ENCODE results near the gene FBXL2. TPM values are rescaled to one million over a fixed set of nuclear protein-coding genes. Genes with fewer than 3 reads are reported as not detected.

Gene FBXL2
- total and polyA plus RNA-seq, 2 of the 8 experiments (the other 6 are each of a cell fraction or from before 2014, with no cell fraction given): 3.1 to 5.4 TPM

DNA sequence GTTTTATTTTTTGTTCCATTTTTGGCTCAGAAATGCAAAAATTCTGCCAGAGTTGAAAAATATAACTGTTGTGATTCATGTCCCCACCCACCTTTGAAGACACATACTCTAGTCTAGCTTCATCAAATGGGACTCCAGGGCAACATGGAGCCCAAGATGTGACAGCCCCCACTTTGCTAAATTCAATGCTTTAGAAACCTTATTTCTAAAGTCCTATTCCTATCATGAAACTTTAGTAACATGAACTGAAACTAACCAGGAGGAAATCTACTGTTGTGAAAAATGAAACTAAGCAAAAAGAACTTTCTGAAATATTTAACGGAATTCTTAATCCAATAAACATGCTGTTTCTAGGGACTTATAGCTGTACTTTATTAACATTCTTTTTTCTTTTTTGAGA, 142.7 kb downstream of the FBXL2 start:
- Histone ChIP-seq H4K20me1 (replicated peaks in 1 of 2; ENCODE audit: control insufficient read depth in 1 of 2, insufficient read depth in 2 of 2, low read length in 2 of 2) (peaks cover 0 to 2% of the 10 kb centered on the region in 2 experiments), H3K4ac (replicated peaks; ENCODE audit: insufficient read length, low read depth, low read length) (no peak overlapping the region), H3K4me2 (ENCODE audit: insufficient read depth in 1 of 2, low read depth in 2 of 2, low read length in 2 of 2) (no peak overlapping the region), H2BK20ac (ENCODE audit: low read length) (no peak overlapping the region), H4K5ac (ENCODE audit: insufficient read length, low read depth, low read length) (no peak overlapping the region), H3K9ac (replicated peaks in 1 of 4; ENCODE audit: extremely low read depth in 1 of 4, low read depth in 3 of 4, low read length in 3 of 4) (no peak overlapping the region), H2BK12ac (ENCODE audit: low read depth, low read length) (no peak overlapping the region), H3K27ac (ENCODE audit: low read depth, low read length) (no peak overlapping the region), H4K8ac (ENCODE audit: extremely low read depth, insufficient read depth, low read length) (no peak overlapping the region), H2AFZ (ENCODE audit: low read length) (no peak overlapping the region), H3K36me3 (ENCODE audit: control insufficient read depth in 2 of 4, insufficient read depth in 4 of 4, low read length in 3 of 4) (peaks cover 2 to 50% (median 11%) of the 10 kb centered on the region in 4 experiments; a peak in 5 of 8 replicates), H3K9me3 (ENCODE audit: insufficient read depth in 2 of 2, low read depth in 1 of 2, low read length in 1 of 2) (no peaks in the 10 kb centered on the region), H2BK5ac (ENCODE audit: low read depth, low read length) (no peak overlapping the region), H3K79me1 (ENCODE audit: low read depth, low read length) (no peaks in the 10 kb centered on the region), H4K91ac (replicated peaks; ENCODE audit: insufficient read length, low read length) (no peak overlapping the region), H3K56ac (replicated peaks; ENCODE audit: insufficient read length, low read depth, low read length) (no peak overlapping the region), H3K23me2 (ENCODE audit: low read depth, low read length) (no peaks in the 10 kb centered on the region), H3K27me3 (replicated peaks in 1 of 4; ENCODE audit: control insufficient read depth in 3 of 4, extremely low read depth in 1 of 4, insufficient read depth in 3 of 4, low read length in 3 of 4) (no peaks in the 10 kb centered on the region), H3K18ac (ENCODE audit: extremely low read depth, low read length) (no peak overlapping the region), H3K79me2 (ENCODE audit: control insufficient read depth in 1 of 2, insufficient read depth in 2 of 2, low read length in 2 of 2) (peaks cover under 1 to 63% of the 10 kb centered on the region in 2 experiments; a peak in 3 of 4 replicates), H2BK15ac (ENCODE audit: low read length) (no peak overlapping the region), H3K4me1 (replicated peaks in 1 of 4; ENCODE audit: control insufficient read depth in 3 of 4, insufficient read depth in 4 of 4, low read length in 3 of 4) (peaks cover 0 to 5% (median 2%) of the 10 kb centered on the region in 4 experiments; a peak in 2 of 7 replicates), H3K14ac (ENCODE audit: insufficient read length) (no peak overlapping the region), H2BK120ac (replicated peaks; ENCODE audit: low read depth, low read length) (no peak overlapping the region), H3K4me3 (ENCODE audit: extremely low read depth in 1 of 4, insufficient read depth in 2 of 4, low read depth in 3 of 4, low read length in 4 of 4) (no peak overlapping the region), H2AK5ac (ENCODE audit: low read depth, low read length) (no peak overlapping the region), H3K23ac (ENCODE audit: insufficient read length) (no peak overlapping the region)
- DNase-seq (ENCODE audit: low read depth in 1 of 2, low spot score in 2 of 2) (no peak), FAIRE-seq (no peak)
- ChIA-PET CTCF (ENCODE audit: partially characterized antibody) (interaction anchor here (0.6 to 1.5 kb wide), 8 partner anchors 8 to 450 kb away, joined by 3 to 6 read pairs (median 4); no protein-coding TSS in a partner anchor), POLR2A (ENCODE audit: partially characterized antibody) (interaction anchor here (1.0 kb wide), 1 partner anchor 18 kb away, joined by 3 read pairs; no protein-coding TSS in a partner anchor)
- WGBS, 2 experiments (ENCODE audit: extremely low coverage in 1 of 2, insufficient coverage in 1 of 2, insufficient read length in 1 of 2, insufficient replicate concordance in 2 of 2, low coverage in 1 of 2, low lambda C conversion rate in 2 of 2, missing lambda C conversion rate in 1 of 2): 95% methylated on average over 1 of the region's 1 CpG; no CpG with 5 or more reads in 1 of the 2 experiments
- TF ChIP-seq KDM1A (IDR thresholded peaks at IDR 0.05; ENCODE audit: borderline replicate concordance, low read length) (no peak), GABPA (IDR thresholded peaks at IDR 0.05; ENCODE audit: borderline replicate concordance, insufficient read depth, low read length) (no peak), SIN3A (conservative IDR thresholded peaks at IDR 0.05 in 1 of 2, IDR thresholded peaks at IDR 0.05 in 1 of 2; ENCODE audit: low read depth in 1 of 2, low read length in 2 of 2) (no peak), EZH2 (IDR thresholded peaks at IDR 0.05; ENCODE audit: low read depth, low read length, severe bottlenecking) (no peak), CBX5 (IDR thresholded peaks at IDR 0.05; ENCODE audit: low read depth, low read length) (no peak), RBBP5 (IDR thresholded peaks at IDR 0.05; ENCODE audit: borderline replicate concordance, low read depth, low read length) (no peak), HDAC6 (IDR thresholded peaks at IDR 0.05; ENCODE audit: low read depth, low read length) (no peak), SUZ12 (IDR thresholded peaks at IDR 0.05; ENCODE audit: low read length) (no peak), RXRA (IDR thresholded peaks at IDR 0.05; ENCODE audit: insufficient read depth, low read depth, low read length) (no peak), SIRT6 (IDR thresholded peaks at IDR 0.05; ENCODE audit: low read length) (no peak), TAF1 (IDR thresholded peaks at IDR 0.05; ENCODE audit: low read depth, low read length) (no peak), JUN (IDR thresholded peaks at IDR 0.05; ENCODE audit: low read depth, low read length) (no peak), GTF2F1 (IDR thresholded peaks at IDR 0.05; ENCODE audit: borderline replicate concordance, low read depth, low read length) (no peak), JUND (IDR thresholded peaks at IDR 0.05; ENCODE audit: low read length) (no peak)

Measured in H1 (cell line).